ENCODE measurements around the gene STX18.
"Not testable (repeated sequence)": the region's sequence is repeated elsewhere in the genome, so short reads cannot be mapped to it uniquely, and the experiment has no call there.

The STX18 gene

GRCh38 chr4:4510641-4511040, 31.2 kb downstream of the STX18 start:
- not testable (repeated sequence) for DNase-seq (ENCODE audit: low read depth, low spot score)

DNA sequence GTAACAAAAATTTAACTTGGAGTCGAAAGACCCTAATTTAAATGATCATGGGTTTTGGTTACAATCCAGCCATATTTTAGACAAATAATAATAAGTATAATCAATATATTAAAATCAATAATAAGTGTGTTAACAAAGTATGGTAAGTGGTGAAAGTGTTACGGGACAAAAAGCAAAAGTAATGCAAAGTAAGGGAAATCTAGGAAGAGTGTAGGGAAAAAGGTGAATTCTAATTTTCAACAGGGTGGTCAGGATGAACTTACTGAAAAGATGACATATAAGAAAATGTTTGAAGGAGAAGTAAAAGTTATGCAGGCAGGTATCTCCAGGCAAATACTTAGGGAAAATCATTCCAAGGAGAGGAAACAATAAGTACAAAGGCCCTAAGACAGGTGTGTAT, 32.3 kb downstream of the STX18 start:
- no peak for DNase-seq (ENCODE audit: low read depth, low spot score)

DNA sequence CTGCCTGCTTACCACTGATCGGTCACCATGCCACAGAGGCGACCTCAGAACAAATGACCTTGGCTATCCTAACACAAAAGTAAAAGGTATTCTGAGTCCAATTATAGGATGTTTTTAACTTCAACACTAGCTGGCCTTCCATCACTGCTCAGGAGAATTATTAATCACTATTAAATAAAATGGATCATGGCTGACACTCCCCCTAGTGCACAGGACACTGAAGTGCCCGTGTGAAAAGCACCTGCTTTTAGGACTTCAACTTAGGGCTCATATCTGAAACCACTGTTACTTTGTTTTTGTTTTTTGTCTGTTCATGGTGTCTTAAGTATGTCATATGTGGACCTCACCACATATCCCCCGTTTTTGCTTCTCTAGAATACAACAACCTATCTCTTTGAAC, 33.9 kb downstream of the STX18 start:
- no peak for DNase-seq (ENCODE audit: low read depth, low spot score)

GRCh38 chr4:4507403-4507802, 34.4 kb downstream of the STX18 start:
- no peak for DNase-seq (ENCODE audit: low read depth, low spot score)

DNA sequence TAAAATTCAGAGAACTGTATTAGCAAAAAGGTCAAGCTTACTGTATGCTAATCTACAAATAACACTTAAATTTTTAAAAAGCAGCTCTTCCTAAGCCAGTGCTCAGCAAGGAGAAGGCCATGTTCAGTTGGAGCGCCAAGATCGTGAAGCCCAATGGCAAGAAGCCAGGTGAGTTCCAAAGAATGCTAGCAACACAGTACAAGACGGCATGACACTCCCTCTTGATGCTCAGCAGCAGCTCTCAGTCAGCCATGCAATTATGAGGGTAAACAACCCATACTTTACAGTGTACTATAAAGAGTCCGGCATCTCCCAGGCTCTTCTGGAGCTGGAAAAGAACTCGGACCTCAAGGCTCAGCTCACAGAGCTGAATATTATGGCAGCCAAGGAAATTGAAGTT, 34.9 kb downstream of the STX18 start:
- DNase-seq (ENCODE audit: low read depth, low spot score): no peak

GRCh38 chr4:4505211-4505610, 36.6 kb downstream of the STX18 start:
- not testable (repeated sequence) for DNase-seq (ENCODE audit: low read depth, low spot score)

DNA sequence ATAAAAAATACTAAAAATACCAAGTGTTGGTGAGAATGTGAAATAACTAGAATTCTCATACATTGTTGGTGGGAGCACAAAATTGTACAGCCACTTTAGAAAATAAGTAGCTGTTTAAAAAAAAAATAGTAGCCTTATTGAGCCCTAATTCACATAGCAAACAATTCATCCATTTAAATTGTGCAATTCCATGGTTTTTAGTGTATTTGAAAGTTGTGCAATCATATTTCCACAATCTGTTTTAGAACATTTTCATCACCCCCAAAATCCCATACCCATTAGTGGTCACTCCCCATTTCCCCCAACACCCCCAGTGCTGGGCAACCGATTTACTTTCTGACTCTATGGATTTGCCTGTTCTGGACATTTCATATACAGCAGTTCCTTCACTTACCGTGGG, 37.1 kb downstream of the STX18 start:
- DNase-seq (ENCODE audit: low read depth, low spot score): no peak

DNA sequence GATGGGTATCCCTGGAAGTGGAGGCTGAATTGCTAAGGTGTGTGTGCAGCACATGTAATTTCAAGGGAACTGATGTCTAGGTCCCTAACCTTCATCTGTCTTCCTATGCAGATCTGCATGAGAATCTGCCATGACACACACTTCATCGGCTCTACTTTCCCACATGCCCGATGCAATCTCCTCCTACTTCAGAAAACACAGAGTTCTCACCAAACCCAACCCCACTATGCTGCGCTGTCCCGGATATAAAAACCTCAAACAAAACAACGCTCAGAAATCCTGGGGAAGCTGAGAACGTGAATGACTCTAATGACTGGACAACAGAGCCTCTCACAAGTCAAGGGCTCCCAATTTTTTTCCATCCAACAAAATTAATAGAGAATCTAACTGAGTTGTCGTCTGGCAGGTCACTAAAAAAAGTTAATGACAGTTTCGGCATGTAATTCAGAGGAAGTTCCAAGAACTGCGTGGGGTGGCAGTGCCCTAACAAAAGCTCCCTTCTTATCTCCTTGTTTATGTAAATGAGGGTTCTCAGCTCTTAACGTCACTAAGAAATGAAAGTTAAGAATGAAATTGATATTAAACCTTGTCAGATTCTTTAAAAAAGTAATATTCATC, 39.0 kb downstream of the STX18 start:
- no peak for DNase-seq (ENCODE audit: low read depth, low spot score)

GRCh38 chr4:4501679-4502078, 40.2 kb downstream of the STX18 start:
- no peak for DNase-seq (ENCODE audit: low read depth, low spot score)

GRCh38 chr4:4499438-4500123, 42.3 kb downstream of the STX18 start:
- DNase-seq (ENCODE audit: low read depth, low spot score): no peak

GRCh38 chr4:4496592-4497372, 45.1 kb downstream of the STX18 start:
- DNase-seq (ENCODE audit: low read depth, low spot score): no peak

GRCh38 chr4:4494882-4495281, 47.0 kb downstream of the STX18 start:
- no peak for DNase-seq (ENCODE audit: low read depth, low spot score)

GRCh38 chr4:4492161-4492847, 49.5 kb downstream of the STX18 start:
- no peak for DNase-seq (ENCODE audit: low read depth, low spot score)

DNA sequence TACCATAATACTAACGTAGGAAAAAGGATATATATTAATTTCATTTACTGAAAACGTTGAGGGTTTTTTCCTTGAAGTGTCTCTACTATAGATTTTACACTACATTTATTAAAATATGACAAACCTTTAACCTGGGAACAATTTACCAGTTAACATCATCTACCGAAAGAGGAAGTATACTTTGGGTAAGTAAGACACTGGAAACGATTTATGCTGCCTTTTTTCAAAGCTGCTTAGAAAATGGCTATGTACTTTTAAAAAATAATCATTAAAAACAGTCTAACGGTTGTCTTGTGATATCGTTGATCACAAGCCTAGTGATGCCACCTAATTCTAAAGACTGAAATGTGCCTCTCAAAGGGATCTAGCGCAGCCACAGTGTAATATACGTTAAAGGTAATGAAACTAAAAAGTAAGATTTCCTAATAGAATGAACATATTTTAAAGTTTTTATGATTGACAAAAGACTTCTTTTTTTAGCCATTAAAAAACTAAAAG, 50.4 kb downstream of the STX18 start:
- no peak for DNase-seq (ENCODE audit: low read depth, low spot score)

- no peak for DNase-seq (ENCODE audit: low read depth, low spot score)
These were observed 51.0 kb downstream of the STX18 start for GRCh38 chr4:4490816-4491215.

DNA sequence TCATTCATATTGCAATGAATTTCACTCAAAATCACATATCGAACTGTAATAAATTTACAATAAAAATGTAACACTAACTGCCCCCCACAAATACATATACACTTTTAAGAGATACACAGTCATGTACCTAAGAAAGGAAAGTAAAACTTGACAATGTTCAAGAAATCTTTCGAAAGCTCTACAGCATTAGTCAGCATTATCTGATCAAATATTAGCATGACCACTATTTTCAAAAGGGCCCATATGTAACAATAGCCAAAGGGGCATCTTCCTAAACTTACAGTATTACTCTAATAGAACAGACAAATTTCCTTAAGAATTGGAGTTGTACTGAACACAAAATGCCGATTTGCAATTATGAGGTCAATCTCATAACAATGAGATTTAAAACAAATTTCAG, 51.8 kb downstream of the STX18 start:
- no peak for DNase-seq (ENCODE audit: low read depth, low spot score)

- DNase-seq (ENCODE audit: low read depth, low spot score): peak; percentile 17
These were observed 53.1 kb downstream of the STX18 start for GRCh38 chr4:4488405-4489404.

GRCh38 chr4:4486969-4487368, 54.9 kb downstream of the STX18 start:
- DNase-seq (ENCODE audit: low read depth, low spot score): no peak

- DNase-seq (ENCODE audit: low read depth, low spot score): no peak
These were observed 56.0 kb downstream of the STX18 start for GRCh38 chr4:4485806-4486205.

DNA sequence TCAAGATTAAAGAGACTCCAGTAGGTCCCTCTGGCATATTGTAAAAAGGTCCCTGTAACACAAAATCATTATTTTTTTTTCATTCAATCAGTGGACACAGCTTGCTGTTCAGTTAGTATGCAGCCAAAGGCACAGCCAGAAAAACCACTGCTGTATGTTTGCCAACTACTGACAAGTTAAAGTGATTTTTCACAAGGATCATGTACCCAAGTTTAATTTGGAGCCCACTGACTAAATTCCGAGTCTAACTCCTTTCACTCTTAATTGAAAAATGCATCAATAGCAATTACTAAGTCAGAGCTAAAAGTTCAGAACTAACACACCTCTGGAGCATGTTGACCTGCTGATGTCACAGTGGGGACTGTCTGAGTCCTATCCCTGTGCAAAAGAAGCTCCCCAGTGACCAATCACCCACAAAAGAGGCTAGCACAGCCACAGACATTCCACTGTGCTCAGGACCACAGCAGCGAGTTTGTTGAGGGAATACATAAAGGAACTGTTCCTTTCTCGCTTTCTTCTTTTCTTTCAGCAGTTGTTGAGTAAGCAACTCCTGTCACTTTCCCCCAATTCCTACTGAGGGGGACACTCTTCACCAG, 60.4 kb downstream of the STX18 start:
- DNase-seq (ENCODE audit: low read depth, low spot score): no peak

Data from iPS DF 19.7 (cell line).